GM18520 (cell line): ENCODE results near the gene ADARB1.

Experiments
- ATAC-seq: cut with Tn5 transposase; IDR thresholded peaks from one replicate; pipeline ENCODE4 v1.9.1; 2021; ENCODE audit not compliant: unreplicated experiment

The ADARB1 gene

DNA sequence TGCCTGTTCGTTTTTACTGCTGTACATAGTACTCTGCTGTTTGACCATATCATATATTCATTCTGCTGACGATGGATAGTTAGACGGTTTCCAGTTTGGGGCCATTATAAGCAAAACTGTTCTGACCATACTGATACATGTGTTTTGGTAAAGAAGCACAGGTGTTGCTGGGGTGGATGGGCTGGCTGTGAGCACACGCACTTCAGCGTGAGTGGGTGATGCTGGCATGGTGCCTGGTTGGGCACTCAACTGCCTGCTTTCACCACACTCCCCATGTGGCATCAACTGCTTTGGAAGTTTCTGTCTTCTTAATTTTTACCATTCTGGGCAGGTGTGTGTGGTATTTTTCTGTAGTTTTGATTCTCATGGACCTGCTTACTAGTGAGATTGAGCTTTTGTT is 37.3 kb downstream of the ADARB1 start:
- no peak for ATAC-seq

DNA sequence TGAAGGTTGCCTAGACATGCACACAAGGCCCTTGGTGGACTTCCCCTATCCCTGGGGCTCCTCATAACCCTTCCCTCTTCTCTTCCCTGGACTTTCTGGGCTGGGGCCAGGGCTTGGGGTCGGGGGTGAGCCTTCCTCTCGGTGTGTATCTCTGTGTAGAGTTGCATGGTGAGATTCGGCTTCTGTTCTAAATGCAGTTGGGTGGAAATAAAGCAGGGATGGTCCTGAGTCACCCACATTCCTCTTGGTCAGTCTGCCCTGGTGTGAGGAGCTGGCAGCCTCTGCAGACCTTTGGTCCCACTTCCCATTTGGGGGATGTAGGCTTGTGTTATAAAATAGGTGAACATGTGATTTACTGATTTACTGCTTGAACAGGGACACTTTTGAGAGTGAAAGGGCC is 38.0 kb downstream of the ADARB1 start:
- ATAC-seq: no peak

DNA sequence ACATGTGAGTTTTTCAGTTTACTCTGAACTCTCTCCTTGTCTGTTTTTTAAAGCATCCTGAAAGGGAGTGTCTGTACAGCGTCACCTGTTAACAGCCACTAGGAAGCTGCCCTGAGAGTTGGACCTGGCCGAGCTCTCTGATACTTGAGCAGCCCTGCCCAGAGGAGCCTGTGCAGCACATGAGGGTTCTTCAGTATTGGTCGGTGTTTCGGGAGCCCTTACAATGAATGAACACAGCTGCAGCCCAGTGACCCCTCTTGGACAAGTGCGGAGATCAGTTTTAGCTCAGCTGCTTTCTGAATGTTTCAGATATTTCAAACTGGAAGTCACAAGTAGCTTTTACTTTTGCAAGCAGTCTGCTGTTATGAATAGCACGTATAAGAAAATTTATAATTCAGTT is 39.2 kb downstream of the ADARB1 start:
- ATAC-seq: no peak

DNA sequence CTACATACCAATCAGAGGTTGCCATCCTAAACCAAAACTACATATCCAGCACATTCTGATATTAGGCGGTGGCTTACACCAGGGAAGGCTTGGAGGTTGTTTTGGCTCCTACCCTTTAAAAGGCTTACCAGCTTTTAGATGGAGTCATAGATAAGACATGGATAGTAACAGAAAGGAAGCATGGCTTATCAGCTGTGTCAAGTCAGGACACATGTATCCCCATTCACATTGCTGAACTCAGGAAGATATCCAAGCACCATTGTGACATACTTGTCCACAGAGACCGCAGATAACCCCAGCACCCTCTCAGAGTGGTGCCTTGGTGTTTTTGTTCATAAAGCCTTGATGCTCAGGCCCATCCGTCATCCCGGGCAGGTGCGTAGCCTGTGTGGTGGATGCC is 39.7 kb downstream of the ADARB1 start:
- ATAC-seq: no peak

DNA sequence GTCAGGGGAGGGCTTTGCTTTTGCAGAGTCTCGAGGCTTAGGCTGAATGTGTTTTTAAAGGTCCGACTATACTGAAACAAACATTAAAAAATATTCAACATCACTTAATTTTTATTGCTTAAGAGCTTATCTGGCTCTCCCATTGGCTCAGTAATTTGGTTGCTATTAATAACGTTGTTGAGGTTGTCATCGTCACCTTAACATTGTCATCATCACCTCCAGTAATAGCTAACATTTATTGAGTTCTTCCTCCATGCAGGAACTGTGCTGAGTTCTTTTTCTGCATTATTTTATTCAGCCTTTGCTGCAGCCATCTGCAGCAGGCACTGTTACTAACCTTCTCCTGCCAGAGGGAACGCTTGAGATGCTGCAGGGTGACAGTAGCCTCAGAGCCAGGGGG is 40.1 kb downstream of the ADARB1 start:
- no peak for ATAC-seq

DNA sequence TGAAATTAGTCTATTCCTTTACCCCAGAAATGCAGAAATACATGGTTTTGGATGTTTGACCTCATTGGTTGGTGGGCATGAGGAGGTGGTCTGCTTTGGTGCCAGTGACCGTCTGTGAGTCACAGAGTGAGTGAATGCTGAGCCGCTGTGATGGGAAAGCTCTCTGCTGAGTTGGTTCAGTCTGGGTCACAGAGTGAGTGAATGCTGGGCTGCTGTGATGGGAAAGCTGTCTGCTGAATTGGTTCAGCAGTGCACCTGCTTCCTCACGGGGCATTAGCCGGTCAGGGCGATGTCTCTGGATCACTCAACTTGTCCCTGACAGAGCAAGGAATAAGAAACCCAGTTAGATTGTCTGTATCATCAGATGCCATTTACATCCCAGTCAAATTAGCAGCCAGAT is 40.8 kb downstream of the ADARB1 start:
- ATAC-seq: no peak

DNA sequence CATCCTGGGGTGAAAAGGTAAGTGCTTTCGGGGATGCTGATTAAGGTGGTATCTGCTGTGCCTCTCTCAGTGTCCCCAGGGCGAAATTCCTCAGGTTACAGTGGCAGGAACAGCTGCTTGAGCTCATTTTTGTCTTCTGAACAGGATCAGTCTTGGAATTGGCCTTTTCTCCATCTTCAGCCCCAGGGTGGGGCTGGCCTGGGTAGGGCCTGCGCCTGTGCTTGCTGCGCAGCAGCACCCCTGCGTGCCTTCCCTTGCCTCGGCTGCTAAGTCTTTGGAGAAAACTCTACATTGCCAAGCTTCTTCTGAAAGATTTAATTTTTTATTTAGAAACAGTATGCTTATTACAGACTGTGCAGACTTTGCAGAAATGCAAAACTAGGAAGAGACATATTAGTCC is 41.7 kb downstream of the ADARB1 start:
- no peak for ATAC-seq

DNA sequence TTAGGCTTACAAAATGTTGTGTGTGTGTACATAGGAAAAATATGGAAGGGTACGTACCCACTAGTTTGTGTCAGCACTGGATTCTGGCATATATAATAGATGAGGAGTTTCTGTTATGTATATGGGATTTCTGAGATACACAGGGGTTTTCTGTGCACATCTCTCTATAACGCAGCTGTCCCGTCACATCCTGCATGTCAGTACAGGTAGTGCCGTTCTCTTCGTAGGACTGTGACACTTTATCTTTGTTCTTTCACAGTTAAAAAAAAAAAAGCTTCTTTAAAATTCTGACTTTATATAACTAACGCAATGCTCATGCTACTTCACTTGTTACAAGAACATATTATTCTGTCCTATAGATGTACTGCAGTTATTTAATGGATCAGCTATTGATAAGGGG is 42.9 kb downstream of the ADARB1 start:
- ATAC-seq: no peak

DNA sequence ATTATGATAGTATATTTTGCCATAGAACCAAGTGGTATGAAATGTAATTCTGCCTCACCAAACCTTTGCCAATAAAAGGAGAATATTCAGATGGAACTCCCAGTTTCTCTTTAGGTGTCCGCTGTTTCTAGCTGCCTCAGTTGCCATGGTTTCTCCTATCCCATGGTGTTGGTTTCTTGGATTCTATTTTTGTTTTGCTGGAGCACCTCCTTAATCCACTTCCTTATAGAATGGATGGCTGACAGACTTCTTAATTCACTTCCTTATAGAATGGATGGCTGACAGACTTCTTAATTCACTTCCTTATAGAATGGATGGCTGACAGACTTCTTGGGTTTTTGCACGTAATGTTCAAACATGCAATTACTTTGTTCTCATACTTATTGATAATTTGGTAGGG is 43.7 kb downstream of the ADARB1 start:
- ATAC-seq: no peak

DNA sequence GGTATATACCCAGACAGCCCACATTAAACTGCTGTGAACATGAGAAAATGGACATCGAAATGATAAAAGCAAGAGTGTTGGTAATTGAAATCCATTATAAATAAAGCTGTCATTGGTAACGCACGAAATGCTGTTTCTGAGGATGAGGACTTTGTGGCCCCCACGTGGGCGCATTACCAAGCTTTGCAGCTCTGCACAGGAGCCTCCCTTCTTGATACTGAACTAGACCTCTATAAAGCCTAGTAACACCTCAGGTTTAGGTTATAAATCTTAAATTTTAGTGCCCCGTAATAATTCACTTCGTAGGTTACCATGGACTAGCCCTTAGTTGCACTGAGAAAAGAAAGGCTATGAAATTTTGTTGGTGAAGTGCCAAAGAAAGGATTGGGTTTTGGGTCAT is 45.4 kb downstream of the ADARB1 start:
- no peak for ATAC-seq

DNA sequence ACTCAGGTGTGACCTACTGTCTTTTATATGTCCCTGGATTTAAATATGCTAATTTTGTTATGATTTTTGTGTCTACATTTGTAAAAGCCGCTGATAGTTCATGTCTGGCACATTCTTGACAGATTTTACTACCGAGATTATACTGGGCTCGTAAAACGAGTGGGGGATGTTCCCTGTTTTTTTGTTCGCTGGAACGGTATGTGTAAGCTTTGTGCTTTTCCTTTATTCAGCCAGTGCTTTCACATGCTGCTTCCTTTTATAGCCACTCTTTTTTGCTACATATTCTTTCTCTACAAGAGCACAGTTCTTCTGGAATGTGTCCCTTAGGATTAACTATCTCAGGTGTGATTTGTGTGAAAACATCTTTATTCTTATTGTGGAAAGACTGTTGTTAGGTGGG is 46.6 kb downstream of the ADARB1 start:
- no peak for ATAC-seq

DNA sequence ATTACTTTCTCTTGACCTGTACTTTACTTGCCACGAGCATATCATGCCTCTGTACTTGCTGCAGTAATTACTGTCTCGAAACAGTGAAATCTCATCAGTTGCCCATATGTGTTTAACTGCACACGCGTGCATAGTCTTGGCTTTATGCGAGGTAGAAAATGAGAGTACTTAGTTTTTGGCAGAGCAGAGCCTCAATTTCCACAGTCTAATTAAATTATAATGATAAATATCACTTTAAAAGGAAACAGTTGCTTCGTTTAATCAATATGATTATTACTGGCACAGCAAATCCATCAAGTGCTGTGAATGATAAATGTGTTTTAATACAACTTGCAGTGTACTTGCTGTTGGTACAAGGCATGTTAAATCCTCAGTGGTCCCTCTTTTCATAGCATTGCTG is 47.6 kb downstream of the ADARB1 start:
- no peak for ATAC-seq

DNA sequence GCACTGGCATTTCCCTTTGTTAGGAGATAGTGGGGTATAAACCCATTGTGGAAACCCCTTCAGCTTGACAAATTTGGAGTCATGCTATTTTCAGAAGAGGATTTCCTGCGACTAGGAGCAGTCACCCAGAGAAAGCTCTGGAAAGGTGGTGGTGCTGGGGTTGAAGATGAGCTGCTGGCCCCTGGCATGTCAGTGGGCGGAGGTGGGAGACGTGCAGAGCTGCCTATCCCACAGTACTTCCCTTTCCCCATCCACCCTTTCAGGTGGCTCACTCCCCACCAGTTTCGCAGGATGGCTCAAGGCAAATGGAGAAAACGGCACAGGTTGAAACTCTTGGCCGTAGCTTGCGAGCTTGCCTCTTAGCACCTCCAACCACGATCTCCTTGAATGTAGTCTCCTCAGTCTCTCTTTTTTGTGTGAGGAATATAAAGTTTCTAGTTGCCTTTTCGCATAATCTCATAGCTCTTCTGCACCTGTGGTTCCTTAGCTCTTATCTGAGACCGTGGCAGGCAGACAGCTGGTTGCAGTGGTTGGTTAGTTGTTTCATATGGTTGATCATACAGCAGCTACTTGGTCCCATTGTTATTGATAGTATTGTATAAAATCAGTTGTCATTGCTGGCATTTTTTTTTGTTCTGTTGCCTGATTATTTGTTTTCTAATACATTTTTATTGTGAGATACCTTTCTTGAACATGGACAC is 48.2 kb downstream of the ADARB1 start:
- ATAC-seq: no peak

DNA sequence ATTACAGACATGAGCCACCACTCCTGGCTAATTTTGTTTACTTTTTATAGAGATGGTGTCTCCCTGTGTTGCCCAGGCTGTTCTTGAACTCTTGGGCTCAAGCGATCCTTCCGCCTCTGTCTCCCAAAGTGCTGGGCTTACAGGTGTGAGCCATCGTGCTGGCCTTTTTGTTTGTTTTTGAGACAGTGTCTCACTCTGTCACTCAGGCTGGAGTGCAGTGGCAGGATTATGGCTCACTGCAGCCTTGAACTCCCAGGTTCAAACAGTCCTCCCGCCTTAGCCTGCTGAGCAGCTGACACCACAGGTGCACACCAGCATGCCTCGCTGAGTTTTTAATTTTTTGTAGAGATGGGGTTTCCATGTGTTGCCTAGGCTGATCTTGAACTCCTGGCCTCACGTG is 49.1 kb downstream of the ADARB1 start:
- no peak for ATAC-seq

DNA sequence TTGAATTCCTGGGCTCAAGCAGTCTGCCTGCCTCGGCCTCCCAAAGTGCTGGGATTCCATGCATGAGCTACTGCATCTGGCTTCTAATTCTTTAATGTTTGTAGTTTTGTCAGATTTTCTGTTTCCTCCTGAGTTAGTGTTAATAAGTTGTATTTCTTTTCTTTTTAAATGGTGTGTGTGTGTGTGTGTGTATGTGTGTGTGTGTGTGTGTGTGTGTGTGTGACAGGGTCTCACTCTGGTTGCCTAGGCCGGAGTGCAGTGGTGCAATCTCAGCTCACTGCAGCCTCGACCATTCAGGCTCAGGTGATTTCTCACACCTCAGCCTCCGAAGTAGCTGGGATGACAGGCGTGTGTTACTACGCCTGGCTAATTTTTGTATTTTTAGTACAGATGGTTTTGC is 50.2 kb downstream of the ADARB1 start:
- no peak for ATAC-seq

DNA sequence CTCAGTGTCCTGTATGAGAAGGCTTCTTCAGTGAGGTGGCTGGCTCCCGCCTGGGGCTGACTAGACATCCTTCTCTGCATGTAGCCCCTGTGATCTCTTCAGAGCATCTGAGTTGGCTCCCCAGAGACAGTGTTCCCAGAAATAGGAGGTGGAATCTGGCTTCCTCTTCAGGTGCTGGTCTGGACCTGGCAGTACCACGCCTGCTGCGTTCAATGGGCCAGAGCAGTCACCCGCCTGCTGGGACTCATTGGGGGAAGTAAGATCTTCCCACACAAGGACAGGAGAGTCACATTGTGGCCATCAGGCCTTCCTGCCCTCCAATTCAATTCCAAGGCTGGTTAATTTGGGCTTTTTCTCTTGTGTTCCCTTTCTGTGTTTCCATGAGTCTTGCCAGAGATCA is 51.0 kb downstream of the ADARB1 start:
- ATAC-seq: no peak

DNA sequence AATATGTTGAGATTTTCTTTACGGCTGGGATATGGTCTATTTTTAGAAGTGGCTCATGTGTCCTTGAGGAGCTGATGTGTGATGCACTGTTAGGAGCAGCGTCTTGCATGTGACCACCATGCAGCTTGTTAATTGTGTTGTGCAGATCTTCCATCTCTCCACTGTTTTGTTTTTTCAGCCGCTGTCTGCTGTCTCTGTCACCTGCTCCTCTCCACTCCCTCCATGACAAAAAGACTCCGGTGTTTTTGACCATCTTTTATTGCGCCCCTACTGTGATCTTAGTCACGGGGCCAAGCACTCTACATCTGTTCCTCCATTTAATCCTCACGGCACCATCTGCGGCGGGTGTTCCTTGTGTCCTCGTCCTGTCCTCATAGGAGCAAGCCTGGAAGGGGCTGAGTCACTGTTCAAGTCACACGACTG is 51.8 kb downstream of the ADARB1 start:
- no peak for ATAC-seq

DNA sequence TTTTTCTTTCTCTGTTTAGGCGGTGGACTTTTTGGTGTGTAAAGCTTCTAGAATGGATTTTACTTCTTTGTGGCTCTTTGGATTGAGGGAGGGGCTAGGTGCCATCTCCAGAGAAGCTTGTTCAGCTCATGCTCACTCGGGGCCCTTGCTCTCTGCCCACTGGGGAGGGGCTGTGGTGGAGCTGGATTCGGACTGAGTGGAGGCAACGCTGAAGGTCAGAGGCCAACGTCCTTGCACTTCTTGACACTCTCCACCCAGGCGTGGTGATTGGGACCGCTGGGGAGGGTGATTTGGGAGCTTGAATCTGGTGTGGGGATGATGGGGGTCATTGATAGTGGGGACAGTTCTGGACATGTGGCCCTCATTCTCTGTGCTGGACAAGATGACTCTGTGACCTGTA is 52.6 kb downstream of the ADARB1 start:
- no peak for ATAC-seq

DNA sequence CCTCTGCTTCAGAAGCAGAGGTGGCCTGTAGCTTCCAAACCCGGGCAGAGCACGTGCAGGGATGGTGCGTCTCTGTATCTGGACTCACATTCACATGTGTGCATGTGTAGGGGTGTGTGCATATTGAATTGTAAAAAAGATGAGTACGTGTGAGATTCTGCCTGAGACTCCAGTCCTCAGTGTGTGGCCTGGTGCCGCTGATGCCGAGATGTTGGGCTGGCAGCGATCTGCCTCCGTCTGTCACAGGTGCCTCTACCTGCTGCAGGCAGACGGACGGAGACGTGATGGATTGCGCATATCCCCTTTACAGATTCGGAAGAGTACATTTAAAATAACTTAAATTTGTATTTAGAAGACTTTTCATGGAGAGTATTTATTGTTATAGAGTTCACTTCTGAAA is 53.6 kb downstream of the ADARB1 start:
- no peak for ATAC-seq

DNA sequence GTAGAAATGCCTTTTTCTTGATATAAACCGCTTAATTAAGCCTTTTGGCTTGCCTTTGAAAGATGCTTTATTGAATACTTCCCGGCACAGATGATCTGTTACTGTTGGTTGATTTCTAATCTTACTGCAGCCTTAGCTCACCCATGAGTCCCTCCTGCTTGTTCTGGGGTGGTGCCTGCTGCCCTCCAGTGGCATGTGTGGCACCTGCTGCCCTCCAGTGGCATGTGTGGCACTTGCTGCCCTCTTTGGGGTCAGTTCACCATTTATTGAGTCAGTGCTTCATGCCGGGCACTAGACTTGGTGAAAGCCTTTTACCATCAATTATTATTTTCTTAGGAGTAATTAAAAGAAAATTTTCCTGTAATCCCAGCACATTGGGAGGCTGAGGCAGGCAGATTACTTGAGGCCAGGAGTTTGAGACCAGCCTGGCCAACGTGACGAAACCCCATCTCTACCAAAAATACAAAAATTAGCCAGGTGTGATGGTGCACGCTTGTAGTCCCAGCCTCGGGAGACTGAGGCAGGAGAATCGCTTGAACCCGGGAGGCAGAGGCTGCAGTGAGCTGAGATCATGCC is 54.3 kb downstream of the ADARB1 start:
- ATAC-seq: no peak

DNA sequence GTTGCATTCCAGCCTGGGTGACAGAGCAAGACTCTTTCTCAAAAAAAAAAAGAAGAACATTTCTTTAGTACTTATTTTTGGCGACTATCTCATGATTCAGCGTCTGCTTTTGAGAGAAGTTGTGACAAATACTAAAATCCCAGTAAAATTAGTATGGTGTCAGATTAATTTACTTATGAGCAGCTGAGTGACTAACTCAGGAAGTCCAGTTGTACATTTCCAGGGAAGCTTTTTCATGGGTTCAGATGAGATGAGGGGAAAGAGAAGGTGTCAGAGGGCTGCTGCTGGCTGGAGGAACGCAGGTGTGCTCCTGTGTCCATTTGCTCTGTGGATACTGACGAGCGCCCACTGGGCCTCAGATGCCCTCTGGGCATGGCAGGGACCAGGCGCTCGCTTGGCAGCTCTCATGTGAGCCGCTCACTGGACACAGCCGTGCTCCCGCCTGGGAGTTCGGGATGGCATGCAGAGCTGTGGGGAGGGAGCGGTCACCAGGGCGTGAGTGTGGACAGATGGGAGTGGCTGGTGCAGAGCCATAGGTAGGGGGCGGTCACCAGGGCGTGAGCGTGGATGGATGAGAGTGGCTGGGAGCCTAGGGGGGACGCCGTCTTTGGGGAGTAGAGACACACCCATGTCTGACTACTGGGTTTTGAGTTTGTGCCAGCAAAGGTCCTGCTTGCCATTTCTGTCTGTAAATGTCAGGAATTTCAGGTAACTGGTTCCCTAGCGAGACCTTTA is 55.0 kb downstream of the ADARB1 start:
- no peak for ATAC-seq

DNA sequence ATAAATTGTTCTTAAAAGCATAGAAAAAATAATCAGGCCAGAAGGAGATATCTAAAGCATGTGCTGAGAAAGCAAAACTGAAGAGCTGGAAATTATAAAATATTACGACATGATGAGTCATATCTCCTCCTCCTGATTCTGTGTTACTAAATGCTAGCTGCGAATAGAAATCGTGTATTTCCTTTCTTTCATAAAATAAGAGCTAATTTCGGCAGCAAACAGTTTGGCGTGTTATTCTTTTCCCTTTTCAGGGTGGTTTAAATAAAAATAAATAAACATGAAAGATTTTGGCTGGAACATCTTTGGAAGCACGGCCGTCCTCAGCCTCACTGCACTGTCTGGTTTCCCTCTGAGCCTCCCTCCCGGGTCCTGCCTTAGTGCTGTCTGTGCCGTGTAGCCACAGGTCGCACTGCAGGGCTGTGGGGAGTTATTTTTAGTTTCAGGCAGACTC is 56.0 kb downstream of the ADARB1 start:
- ATAC-seq: no peak
